Transverse colon (tissue), 4 donors: ENCODE data around the gene SVIL. TPM values are rescaled to one million over a fixed set of nuclear protein-coding genes. Genes with fewer than 3 reads are reported as not detected.
"Not testable (repeated sequence)": the region's sequence is repeated elsewhere in the genome, so short reads cannot be mapped to it uniquely, and the experiment has no call there.

Experiments used
- DNase-seq: peaks from one replicate; pipeline ENCODE4 v3.0.0-alpha.2; 2019
- H3K27ac ChIP-seq, 4 donors: fragments of 200-600 bp; sonication (generic); 2 replicates each; pipeline ENCODE4 v1.5.1; 2016 to 2018; ENCODE audit warnings: inconsistent platforms in 4 of 4
- H3K27me3 ChIP-seq: fragments of 200-600 bp; sonication (generic); 2 replicates; pipeline ENCODE4 v1.5.1; 2017; ENCODE audit warnings: inconsistent platforms
- H3K36me3 ChIP-seq, 4 donors: fragments of 200-600 bp; sonication (generic); 2 replicates each; pipeline ENCODE4 v1.5.1; 2017 to 2019; ENCODE audit warnings: inconsistent platforms in 4 of 4
- H3K4me1 ChIP-seq, 4 donors: fragments of 200-600 bp; sonication (generic); 2 replicates each; pipeline ENCODE4 v1.5.1; 2017 to 2020; ENCODE audit warnings: inconsistent platforms in 4 of 4
- H3K4me3 ChIP-seq, 4 donors: fragments of 200-600 bp; sonication (generic); 1 replicate in 1 of 4; 2 replicates in 3 of 4; pipeline versions ENCODE4 v1.5.1 to v1.6.1; 2017 to 2019; ENCODE audit warnings: inconsistent platforms in 4 of 4
- H3K9me3 ChIP-seq, 2 donors: fragments of 200-600 bp; sonication (generic); 2 replicates each; pipeline ENCODE4 v1.5.1; 2017 to 2019; ENCODE audit warnings: inconsistent platforms in 2 of 2
- EP300 ChIP-seq: sonication (generic); formaldehyde crosslinking; IDR thresholded peaks from one replicate; pipeline ENCODE4 v1.6.1; 2017; ENCODE audit warnings: antibody characterized with exemption, low read depth
- POLR2A ChIP-seq: fragments of 450-650 bp; IDR thresholded peaks from one replicate; pipeline ENCODE4 v1.6.1; 2016; ENCODE audit warnings: antibody characterized with exemption, mild to moderate bottlenecking, moderate library complexity
- POLR2AphosphoS5 ChIP-seq, 3 donors: sonication (generic); formaldehyde crosslinking; IDR thresholded peaks; one replicate each; pipeline ENCODE4 v1.6.1; 2016; ENCODE audit warnings: antibody characterized with exemption in 3 of 3
- WGBS, 2 donors: methylation state at CpG; one replicate each; pipeline ENCODE4 v1.1.5; 2018; ENCODE audit warnings: low coverage in 1 of 2; 5-methylcytosine and 5-hydroxymethylcytosine counted together
- in situ Hi-C, 4 donors: fragments of 200-750 bp; cut with MboI; loops; one replicate each; pipeline versions ENCODE4 v1.15.0 to v1.15.1; 2017; ENCODE audit warnings: low sequenced_read_pairs in 3 of 4, low pct_ligation_motif_present in 1 of 4, low pct_unique_long_range_greater_than_20kb in 1 of 4
- intact Hi-C: fragments of 100-400 bp; cut with DNase I; formaldehyde crosslinking; loops from one replicate; pipeline ENCODE4 v1.15.1; 2023; ENCODE audit warnings: low total_unique reads
- total RNA-seq, 4 donors: library from RNA; depleted of rRNA; stranded (reverse); fragments of >200 nt; gene quantifications; one replicate each; pipeline ENCODE4 v1.1.0, GENCODE V29; 2016
- TF ChIP-seq, protein P1 (sequence below), 5 experiments: fragments of 200-600 bp in 3 of 5; fragments of 450-650 bp in 2 of 5; sonication (generic) in 3 of 5; IDR thresholded peaks; 1 replicate in 2 of 5; 2 replicates in 3 of 5; pipeline ENCODE4 v1.5.1; 2016 to 2017; ENCODE audit warnings: antibody characterized with exemption in 5 of 5, inconsistent platforms in 3 of 5, mild to moderate bottlenecking in 2 of 5, moderate library complexity in 1 of 5

Gene SVIL
- total RNA-seq, 4 donors from 2014 or later, result 146 to 192 (median 156) TPM

- in situ Hi-C loops, result loop anchor here in 2 of 4 donors (25.0 kb wide), 2 partner anchors 231 to 356 kb away; no protein-coding TSS in a partner anchor
- intact Hi-C loops, H3K9me3 ChIP-seq, H3K27ac ChIP-seq, H3K4me1 ChIP-seq, DNase-seq, H3K36me3 ChIP-seq, H3K4me3 ChIP-seq, H3K27me3 ChIP-seq: not testable (repeated sequence)
- 84 to 100% methylated on average over 2 to 10 of the region's 11 CpGs for WGBS, 2 donors
Observed at GRCh38 chr10:29506324-29506921, 128.3 kb downstream of the SVIL start.

DNA sequence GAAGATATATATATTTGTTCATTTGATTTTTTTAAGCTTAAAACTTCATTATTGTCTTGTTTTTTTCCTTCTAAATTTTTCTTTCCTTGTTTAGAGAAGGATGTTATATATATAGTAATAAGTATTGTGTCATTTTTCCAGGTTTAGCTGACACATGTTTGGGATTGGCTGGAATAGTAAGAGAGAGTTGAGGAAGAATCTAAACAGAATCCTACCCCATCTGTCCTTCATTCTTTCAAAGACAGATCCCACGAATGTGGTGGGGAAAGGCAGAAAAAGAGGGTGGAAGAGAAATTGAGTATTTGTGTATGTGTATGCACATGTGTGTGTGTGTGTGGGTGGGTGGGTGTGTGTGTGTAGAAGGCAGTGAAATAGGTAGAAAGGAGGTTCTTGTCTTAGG lies 132.4 kb downstream of the SVIL start:
- peaks cover 0 to 9% (median 3%) of the 10 kb centered on the region in 4 donors for H3K36me3 ChIP-seq
- DNase-seq, result no peak
- no peaks in the 10 kb centered on the region for H3K4me1 ChIP-seq
- H3K27ac ChIP-seq, result no peak overlapping the region
- no peaks in the 10 kb centered on the region for H3K9me3 ChIP-seq
- no peak for TF ChIP-seq POLR2A
- no peak for TF ChIP-seq POLR2AphosphoS5 (IDR thresholded peaks at IDR 0.05)
- no peak for TF ChIP-seq EP300
- TF ChIP-seq, protein P1, sequence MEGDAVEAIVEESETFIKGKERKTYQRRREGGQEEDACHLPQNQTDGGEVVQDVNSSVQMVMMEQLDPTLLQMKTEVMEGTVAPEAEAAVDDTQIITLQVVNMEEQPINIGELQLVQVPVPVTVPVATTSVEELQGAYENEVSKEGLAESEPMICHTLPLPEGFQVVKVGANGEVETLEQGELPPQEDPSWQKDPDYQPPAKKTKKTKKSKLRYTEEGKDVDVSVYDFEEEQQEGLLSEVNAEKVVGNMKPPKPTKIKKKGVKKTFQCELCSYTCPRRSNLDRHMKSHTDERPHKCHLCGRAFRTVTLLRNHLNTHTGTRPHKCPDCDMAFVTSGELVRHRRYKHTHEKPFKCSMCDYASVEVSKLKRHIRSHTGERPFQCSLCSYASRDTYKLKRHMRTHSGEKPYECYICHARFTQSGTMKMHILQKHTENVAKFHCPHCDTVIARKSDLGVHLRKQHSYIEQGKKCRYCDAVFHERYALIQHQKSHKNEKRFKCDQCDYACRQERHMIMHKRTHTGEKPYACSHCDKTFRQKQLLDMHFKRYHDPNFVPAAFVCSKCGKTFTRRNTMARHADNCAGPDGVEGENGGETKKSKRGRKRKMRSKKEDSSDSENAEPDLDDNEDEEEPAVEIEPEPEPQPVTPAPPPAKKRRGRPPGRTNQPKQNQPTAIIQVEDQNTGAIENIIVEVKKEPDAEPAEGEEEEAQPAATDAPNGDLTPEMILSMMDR (IDR thresholded peaks at IDR 0.05), result no peak
- intact Hi-C loops, result no loop called here
- no peak overlapping the region for H3K4me3 ChIP-seq
- 25 to 71% methylated on average over 1 of the region's 1 CpG for WGBS, 2 donors
- H3K27me3 ChIP-seq, result no peaks in the 10 kb centered on the region
- in situ Hi-C loops, result loop anchor here in 2 of 4 donors (25.0 kb wide), 2 partner anchors 235 to 360 kb away; no protein-coding TSS in a partner anchor

DNA sequence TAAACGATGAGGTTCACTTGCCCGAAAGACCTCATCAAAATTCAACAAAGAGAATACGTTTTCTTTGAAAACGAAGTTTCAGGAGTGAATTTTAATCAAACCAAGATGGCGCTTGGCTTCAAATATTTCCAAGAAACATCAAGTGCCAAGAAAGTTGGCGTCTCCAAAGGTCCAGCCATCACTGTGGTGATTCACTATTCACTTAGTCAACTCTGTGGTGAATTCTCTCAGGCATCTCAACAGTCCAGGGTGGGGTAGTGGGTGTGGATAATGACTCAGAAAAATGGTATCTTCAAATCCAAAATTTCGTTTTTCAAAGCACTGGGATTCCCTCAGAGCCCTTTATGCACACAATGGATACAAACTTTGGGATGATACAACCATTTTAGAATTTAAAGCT lies 133.1 kb downstream of the SVIL start:
- no peaks in the 10 kb centered on the region for H3K27me3 ChIP-seq
- H3K4me1 ChIP-seq, result no peaks in the 10 kb centered on the region
- no peak for DNase-seq
- TF ChIP-seq, protein P1 (IDR thresholded peaks at IDR 0.05), result no peak
- TF ChIP-seq POLR2A, result no peak
- TF ChIP-seq POLR2AphosphoS5 (IDR thresholded peaks at IDR 0.05), result no peak
- TF ChIP-seq EP300, result no peak
- no peak overlapping the region for H3K4me3 ChIP-seq
- H3K36me3 ChIP-seq, result peaks cover 0 to 9% (median 3%) of the 10 kb centered on the region in 4 donors
- H3K27ac ChIP-seq, result no peak overlapping the region
- in situ Hi-C loops (loop anchor here in 2 of 4 donors (25.0 kb wide), 2 partner anchors 236 to 361 kb away; no protein-coding TSS in a partner anchor), intact Hi-C loops (no loop called here)
- WGBS, 2 donors, result 82 to 88% methylated on average over 7 of the region's 7 CpGs
- H3K9me3 ChIP-seq, result no peaks in the 10 kb centered on the region

DNA sequence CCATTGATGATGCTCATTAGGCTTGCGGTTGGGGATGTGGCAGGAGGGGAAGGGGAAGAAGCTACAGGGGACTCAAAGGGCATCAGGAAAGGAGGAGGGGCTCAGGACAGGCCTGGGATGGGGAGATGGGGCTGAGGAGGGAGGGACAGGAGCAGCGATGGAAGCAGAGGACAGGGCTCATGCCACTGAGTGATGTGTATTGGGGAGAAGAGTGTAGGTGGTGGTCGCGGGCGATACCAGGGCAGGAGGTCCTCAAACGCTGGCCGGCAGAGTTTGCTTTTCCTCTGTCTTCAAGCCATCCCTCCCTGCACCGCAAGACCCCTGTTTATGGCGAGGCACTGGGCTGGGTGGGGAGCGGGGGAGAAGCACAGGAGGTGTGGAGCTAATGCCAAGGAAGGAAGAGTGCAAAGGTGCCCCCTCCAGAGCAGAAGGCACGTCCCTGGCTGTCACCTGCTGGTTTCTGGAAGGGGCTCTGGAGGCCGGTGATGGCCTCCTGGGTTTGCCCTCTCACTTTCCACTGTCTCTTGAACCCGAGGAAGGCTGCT lies 134.7 kb downstream of the SVIL start:
- TF ChIP-seq, protein P1 (IDR thresholded peaks at IDR 0.05), result no peak
- TF ChIP-seq EP300 (no peak), POLR2A (no peak), POLR2AphosphoS5 (IDR thresholded peaks at IDR 0.05) (no peak)
- 87% methylated on average over 13 of the region's 13 CpGs; no CpG with 5 or more reads in 1 of the 2 donors for whole genome bisulfite sequencing, 2 donors
- no peaks in the 10 kb centered on the region for H3K27me3 ChIP-seq
- no peaks in the 10 kb centered on the region for H3K9me3 ChIP-seq
- in situ Hi-C loops (loop anchor here in 2 of 4 donors (25.0 kb wide), 2 partner anchors 237 to 362 kb away; no protein-coding TSS in a partner anchor), intact Hi-C loops (no loop called here)
- peaks cover 0 to 12% (median 6%) of the 10 kb centered on the region in 4 donors for H3K36me3 ChIP-seq
- no peak for DNase-seq
- H3K27ac ChIP-seq, result no peak overlapping the region
- H3K4me3 ChIP-seq, result no peak overlapping the region
- H3K4me1 ChIP-seq, result no peaks in the 10 kb centered on the region
